Effector memory CD8-positive, alpha-beta T cell (primary cell): ENCODE results near the gene CISD2.
A peak's percentile ranks its signal among the peaks of the same experiment; 100 is the strongest.
"Not testable (repeated sequence)": the region's sequence is repeated elsewhere in the genome, so short reads cannot be mapped to it uniquely, and the experiment has no call there.

Experiments used
- ATAC-seq: fragments of 150-1000 bp; cut with Tn5 transposase; replicated peaks from 2 replicates; pipeline ENCODE4 v1.10.0; 2021; ENCODE audit warnings: mild to moderate bottlenecking, moderate library complexity
- DNase-seq, 3 experiments: peaks; one replicate each; pipeline ENCODE4 v3.0.0; 2021
- H3K27ac Mint-ChIP-seq, 2 donors: one replicate each; pipeline ENCODE4 v1.8.0; 2022; ENCODE audit warnings: mild to moderate bottlenecking in 2 of 2, mixed read lengths in 2 of 2, moderate library complexity in 2 of 2
- H3K27me3 Mint-ChIP-seq, 2 donors: one replicate each; pipeline ENCODE4 v1.8.0; 2022; ENCODE audit warnings: mixed read lengths in 2 of 2
- H3K36me3 Mint-ChIP-seq: one replicate; pipeline ENCODE4 v1.8.0; 2022; ENCODE audit warnings: mild to moderate bottlenecking, moderate library complexity, mixed read lengths; ENCODE audit not compliant: insufficient read depth
- H3K4me1 Mint-ChIP-seq, 2 donors: one replicate each; pipeline ENCODE4 v1.8.0; 2022; ENCODE audit warnings: low read depth in 2 of 2, mixed read lengths in 2 of 2
- H3K4me3 Mint-ChIP-seq, 2 donors: one replicate each; pipeline ENCODE4 v1.8.0; 2022; ENCODE audit warnings: mild to moderate bottlenecking in 2 of 2, mixed read lengths in 2 of 2, moderate library complexity in 2 of 2
- H3K9me3 Mint-ChIP-seq, 2 donors: one replicate each; pipeline ENCODE4 v1.8.0; 2022; ENCODE audit warnings: mixed read lengths in 2 of 2
- total RNA-seq, 9 experiments: gene quantifications; one replicate each; lab custom pipeline; 2026; lab: John Stamatoyannopoulos, UW

CISD2 gene
- total RNA-seq: 12.8 to 31.2 (median 26.6) reads per million in 9 experiments

- Mint-ChIP-seq H3K27me3 (no peaks in the 10 kb centered on the region), H3K4me1 (peaks cover 21 to 27% of the 10 kb centered on the region in 2 donors), H3K36me3 (peaks cover 25% of the 10 kb centered on the region), H3K4me3 (peak within 1 kb of the TSS; percentile 93 to 95), H3K9me3 (no peaks in the 10 kb centered on the region), H3K27ac (peak within 1 kb of the TSS; percentile 99 to 100)
- peak; percentile 88 to 90 (median 90) for DNase-seq
- peak; percentile 82 for ATAC-seq
Observed at GRCh38 chr4:102868781-102869568, at the start of gene CISD2. Gene CISD2 (plus strand): TSS chr4:102868992. CDS start chr4:102869085, 93 bp downstream.

- H3K4me1 Mint-ChIP-seq: peaks cover 58 to 84% of the 10 kb centered on the region in 2 donors
- ATAC-seq, H3K4me3 Mint-ChIP-seq, H3K9me3 Mint-ChIP-seq, DNase-seq, H3K27me3 Mint-ChIP-seq: not testable (repeated sequence)
- H3K36me3 Mint-ChIP-seq: peaks cover 63% of the 10 kb centered on the region
- H3K27ac Mint-ChIP-seq: peak overlapping the region in 1 of 2 donors; percentile 94
Observed at GRCh38 chr4:102819100-102819499, 49.7 kb upstream of the CISD2 start.

DNA sequence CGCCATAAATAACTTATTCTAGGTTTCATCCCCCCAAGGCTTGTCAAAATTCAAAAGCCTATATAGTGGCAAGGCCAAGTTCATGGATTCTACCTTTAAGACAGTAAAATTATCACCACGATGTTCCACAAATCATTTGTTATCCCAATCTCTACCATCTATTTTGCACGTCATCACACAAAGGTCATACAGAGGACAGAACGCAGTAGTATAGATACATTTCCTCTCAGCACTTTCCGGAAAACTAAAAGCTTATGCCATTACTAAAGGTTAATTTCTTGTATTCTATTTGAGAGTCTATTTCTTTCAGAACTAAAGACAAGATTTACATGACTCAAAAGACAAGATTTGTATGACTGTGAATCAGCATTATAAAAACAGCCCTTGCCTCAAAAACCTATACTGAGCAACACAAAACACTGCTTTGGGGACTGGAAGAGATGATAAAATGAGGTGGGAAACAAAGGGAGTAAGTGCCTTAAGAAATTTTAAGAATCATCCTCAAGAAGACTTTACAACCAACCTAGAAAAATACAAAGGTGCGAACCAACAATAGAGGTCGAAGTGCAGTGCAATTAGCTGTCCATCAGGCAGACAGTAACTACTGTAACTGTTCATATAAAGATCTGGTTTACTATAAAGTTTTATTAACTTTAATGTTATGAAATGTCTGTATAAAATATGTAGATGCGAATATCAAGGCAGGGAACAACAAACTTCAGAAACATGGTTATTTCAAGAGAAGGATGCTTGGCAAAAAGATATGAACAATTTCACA, 49.0 kb upstream of the CISD2 start:
- Mint-ChIP-seq H3K27me3 (no peaks in the 10 kb centered on the region), H3K36me3 (peaks cover 57% of the 10 kb centered on the region), H3K27ac (peak overlapping the region in 1 of 2 donors; percentile 94), H3K9me3 (no peaks in the 10 kb centered on the region), H3K4me1 (peaks cover 58 to 78% of the 10 kb centered on the region in 2 donors), H3K4me3 (no peak overlapping the region)
- ATAC-seq (peak; percentile 77), DNase-seq (peak; percentile 53 to 62 (median 58))

DNA sequence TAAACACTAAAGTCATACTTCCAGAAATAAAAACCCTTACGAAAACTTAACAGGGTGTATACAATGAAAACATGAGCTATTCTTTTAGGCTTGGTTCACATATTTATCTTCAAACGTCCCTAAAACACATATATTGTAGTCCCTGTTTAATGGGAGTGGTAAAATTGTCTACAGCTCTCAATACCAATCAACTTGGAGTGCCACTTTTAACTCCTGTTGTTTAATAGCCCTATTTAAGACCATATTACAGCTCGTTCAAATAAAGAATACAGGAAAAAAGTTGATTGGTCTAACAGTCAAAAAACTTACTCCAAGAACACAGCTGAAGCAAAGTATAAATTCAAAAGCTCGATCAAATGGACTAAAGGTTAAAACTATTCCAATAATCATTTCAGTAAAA, 45.3 kb upstream of the CISD2 start:
- peaks cover 40 to 51% of the 10 kb centered on the region in 2 donors for H3K4me1 Mint-ChIP-seq
- peaks cover 30% of the 10 kb centered on the region for H3K36me3 Mint-ChIP-seq
- no peak for DNase-seq

GRCh38 chr4:102823897-102824296, 44.9 kb upstream of the CISD2 start:
- Mint-ChIP-seq H3K27me3 (no peaks in the 10 kb centered on the region), H3K4me1 (peaks cover 37 to 51% of the 10 kb centered on the region in 2 donors), H3K4me3 (no peak overlapping the region), H3K9me3 (no peaks in the 10 kb centered on the region), H3K27ac (peak overlapping the region in 1 of 2 donors; percentile 91), H3K36me3 (peaks cover 26% of the 10 kb centered on the region)
- no peak for DNase-seq
- no peak for ATAC-seq

More for the DNA sequence above, 45.3 kb upstream of the CISD2 start:
- no peak for ATAC-seq
- no peaks in the 10 kb centered on the region for H3K9me3 Mint-ChIP-seq
- H3K27ac Mint-ChIP-seq: peak overlapping the region in 1 of 2 donors; percentile 91
- H3K27me3 Mint-ChIP-seq: no peaks in the 10 kb centered on the region
- H3K4me3 Mint-ChIP-seq: no peak overlapping the region

DNA sequence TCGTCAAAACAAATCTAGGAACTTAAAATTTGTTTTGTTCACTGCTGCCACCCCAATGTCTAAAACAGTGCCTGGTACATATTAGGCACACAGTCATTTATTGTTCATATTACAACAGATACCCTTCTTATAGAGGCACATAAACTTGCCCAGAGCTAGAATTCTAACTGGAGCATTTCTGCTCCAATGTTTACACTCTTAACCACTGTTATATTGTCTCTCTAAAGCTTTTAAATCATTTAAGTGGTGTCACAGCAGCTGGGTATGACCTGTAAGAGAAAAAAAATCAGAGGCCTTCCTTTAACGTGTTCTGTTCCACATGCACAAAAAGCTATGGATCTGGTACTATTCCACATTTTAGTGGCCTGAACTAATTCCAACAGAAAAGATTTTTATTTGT, 44.4 kb upstream of the CISD2 start:
- H3K27me3 Mint-ChIP-seq: no peaks in the 10 kb centered on the region
- peaks cover 21% of the 10 kb centered on the region for H3K36me3 Mint-ChIP-seq
- H3K4me3 Mint-ChIP-seq: no peak overlapping the region
- H3K4me1 Mint-ChIP-seq: peaks cover 37 to 54% of the 10 kb centered on the region in 2 donors
- ATAC-seq (no peak), DNase-seq (no peak)
- H3K9me3 Mint-ChIP-seq: no peaks in the 10 kb centered on the region
- H3K27ac Mint-ChIP-seq: no peak overlapping the region

DNA sequence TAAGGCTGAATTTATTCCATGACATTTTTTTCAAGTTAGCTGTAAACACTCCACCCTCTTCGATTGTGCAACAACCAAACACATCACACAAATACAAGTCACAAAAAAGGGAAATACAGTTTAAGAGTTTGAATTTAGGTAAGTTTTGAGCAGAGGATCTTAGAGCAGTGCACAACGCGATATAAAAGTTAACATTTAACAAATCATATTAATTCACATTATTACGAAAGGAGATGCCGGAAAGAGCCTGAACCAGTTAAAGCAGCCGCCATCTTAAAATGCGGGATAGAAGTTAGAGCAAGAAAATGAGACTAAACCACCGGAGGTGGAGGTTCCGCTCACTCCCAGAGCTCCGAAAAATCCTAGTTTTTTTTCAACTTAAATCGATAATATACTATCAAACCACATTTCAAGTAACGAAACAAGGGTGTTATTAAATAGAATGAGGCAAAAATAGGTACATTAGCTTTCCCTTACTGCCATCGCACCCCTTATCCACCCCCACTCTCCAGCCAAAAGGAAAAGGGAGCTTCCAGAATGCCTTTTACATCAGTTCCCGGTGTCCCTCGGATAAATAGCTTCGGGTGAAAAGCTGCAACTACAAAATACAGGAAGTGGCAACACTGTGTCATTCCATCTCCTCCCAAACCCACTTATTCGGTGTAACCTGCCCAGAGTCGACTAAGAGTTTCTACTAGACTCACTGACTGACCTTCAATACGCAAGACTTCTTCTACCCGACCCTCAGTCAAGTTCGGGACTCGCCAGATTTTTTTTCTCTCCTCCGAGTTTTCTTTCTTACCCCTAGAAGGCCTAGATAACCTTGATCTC, 43.3 kb upstream of the CISD2 start:
- ATAC-seq (no peak), DNase-seq (peak in 2 of 3 experiments; percentile 6 to 21)
- Mint-ChIP-seq H3K9me3 (no peaks in the 10 kb centered on the region), H3K27ac (no peak overlapping the region), H3K27me3 (no peaks in the 10 kb centered on the region), H3K4me1 (peaks cover 29 to 45% of the 10 kb centered on the region in 2 donors), H3K36me3 (peaks cover 13% of the 10 kb centered on the region), H3K4me3 (no peak overlapping the region)

GRCh38 chr4:102826105-102826889, 42.5 kb upstream of the CISD2 start:
- no peaks in the 10 kb centered on the region for H3K27me3 Mint-ChIP-seq
- DNase-seq (no peak), ATAC-seq (no peak)
- no peaks in the 10 kb centered on the region for H3K9me3 Mint-ChIP-seq
- H3K36me3 Mint-ChIP-seq: peaks cover 6% of the 10 kb centered on the region
- peaks cover 22 to 37% of the 10 kb centered on the region in 2 donors for H3K4me1 Mint-ChIP-seq
- H3K27ac Mint-ChIP-seq: no peak overlapping the region
- no peak overlapping the region for H3K4me3 Mint-ChIP-seq

DNA sequence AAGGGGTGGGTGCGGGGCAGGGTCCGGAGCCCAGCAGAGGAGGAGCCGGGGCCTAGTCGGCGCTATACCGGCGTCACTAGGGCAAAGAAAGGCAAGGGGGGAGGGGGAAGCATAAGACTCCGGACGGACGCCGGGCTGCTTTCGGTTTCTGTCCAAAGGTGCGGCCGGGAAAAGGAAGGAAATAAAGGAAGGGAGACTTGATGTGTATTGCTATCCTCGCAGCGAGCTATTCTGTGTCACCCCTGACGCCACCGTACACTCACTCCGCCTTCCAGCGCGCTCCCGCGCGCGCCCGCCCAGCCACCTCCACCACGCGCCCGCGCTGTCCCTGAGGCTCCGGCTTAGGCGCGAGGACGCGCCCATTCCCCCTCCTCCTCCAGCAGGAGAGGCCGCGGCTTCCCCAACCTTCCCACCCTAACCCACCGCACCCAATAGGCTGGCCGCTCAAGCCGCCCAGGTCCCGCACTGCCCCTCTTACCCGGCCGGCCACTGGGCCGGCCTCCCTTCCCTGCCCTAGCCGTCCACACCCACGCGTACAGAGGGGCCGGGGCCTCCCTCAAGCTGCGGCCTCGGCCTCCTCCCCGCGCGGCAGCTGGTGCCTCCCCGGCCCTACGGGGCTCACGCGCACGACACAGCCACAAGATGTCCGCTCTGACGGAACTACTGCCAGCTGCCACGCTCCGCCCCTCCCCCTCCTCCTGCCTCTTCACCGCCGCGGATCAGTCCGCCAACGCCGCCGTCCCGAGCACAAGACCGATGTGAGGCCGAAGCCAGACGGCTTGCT, 41.7 kb upstream of the CISD2 start, which contains the start of gene UBE2D3:
TSS of gene UBE2D3 (minus strand) at position 662 of the 784 bp plus-strand sequence. CDS start 1,043 bp downstream, outside the sequence.
- DNase-seq: peak; percentile 93 to 96 (median 94)
- peaks cover 22 to 32% of the 10 kb centered on the region in 2 donors for H3K4me1 Mint-ChIP-seq
- H3K27me3 Mint-ChIP-seq: no peaks in the 10 kb centered on the region

DNA sequence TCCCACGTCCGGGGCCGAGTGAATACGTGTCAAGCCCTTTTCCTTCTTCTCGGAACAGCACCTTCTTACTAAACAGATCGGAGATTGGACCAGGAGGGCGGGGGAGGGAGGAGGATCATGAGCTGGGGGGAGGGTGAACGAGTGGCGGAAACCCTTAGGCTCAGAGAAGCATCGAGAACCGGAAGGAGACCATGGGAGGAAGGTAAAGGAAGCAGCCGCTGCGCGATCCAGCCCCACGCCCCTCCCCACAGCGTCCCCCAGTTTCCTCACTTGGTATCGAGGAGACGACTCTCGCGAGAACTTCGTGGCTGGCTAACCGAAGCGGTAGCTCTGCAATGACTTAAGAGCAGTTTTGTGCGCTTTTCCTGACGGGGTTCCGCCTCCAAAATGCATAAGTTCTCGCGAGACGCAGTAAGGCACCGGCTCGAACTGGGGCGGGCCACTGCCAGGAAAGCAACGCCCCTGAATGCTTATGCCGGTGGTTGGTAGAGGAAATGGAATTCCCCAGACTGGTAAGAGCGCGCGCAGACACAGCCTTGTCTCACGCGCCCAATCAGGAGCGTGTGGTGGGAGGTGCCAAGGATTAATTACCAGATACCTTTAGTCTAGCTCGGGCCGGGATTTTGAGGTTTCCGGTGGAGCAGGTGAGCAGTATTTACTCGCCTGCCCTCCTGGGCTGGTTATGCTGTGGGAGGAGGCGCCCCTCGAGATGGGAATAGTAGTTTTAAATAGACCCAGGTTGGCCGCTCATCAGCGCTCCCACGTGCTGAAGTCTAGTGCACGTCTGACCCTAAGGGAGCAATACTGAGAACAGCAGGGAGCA, 40.9 kb upstream of the CISD2 start:
- no peaks in the 10 kb centered on the region for H3K27me3 Mint-ChIP-seq
- peaks cover 16 to 27% of the 10 kb centered on the region in 2 donors for H3K4me1 Mint-ChIP-seq
- H3K4me3 Mint-ChIP-seq: no peak overlapping the region
- no peaks in the 10 kb centered on the region for H3K9me3 Mint-ChIP-seq
- H3K36me3 Mint-ChIP-seq: no peaks in the 10 kb centered on the region
- no peak overlapping the region for H3K27ac Mint-ChIP-seq
- peak; percentile 69 for ATAC-seq
- peak; percentile 97 to 98 (median 97) for DNase-seq

More for the DNA sequence above, 41.7 kb upstream of the CISD2 start, which contains the start of gene UBE2D3:
- no peak within 1 kb of the TSS for H3K4me3 Mint-ChIP-seq
- H3K36me3 Mint-ChIP-seq: no peaks in the 10 kb centered on the region
- H3K9me3 Mint-ChIP-seq: no peaks in the 10 kb centered on the region
- ATAC-seq: peak; percentile 52
- H3K27ac Mint-ChIP-seq: no peak within 1 kb of the TSS

- Mint-ChIP-seq H3K36me3 (no peaks in the 10 kb centered on the region), H3K27me3 (no peaks in the 10 kb centered on the region), H3K27ac (no peak overlapping the region), H3K9me3 (no peaks in the 10 kb centered on the region), H3K4me1 (peaks cover 12 to 23% of the 10 kb centered on the region in 2 donors), H3K4me3 (no peak overlapping the region)
- no peak for ATAC-seq
- DNase-seq: no peak
Observed at GRCh38 chr4:102828497-102828808, 40.3 kb upstream of the CISD2 start.
